Gastroesophageal sphincter (tissue), 4 donors: ENCODE data around the gene C12orf56. TPM values are rescaled to one million over a fixed set of nuclear protein-coding genes. Genes with fewer than 3 reads are reported as not detected.

Experiments
- ATAC-seq: fragments of 150-250 bp; one replicate; pipeline ENCODE4 v1.9.1; 2016; ENCODE audit warnings: mild to moderate bottlenecking, moderate library complexity
- H3K27ac ChIP-seq, 4 donors: fragments of 200-600 bp; sonication (generic) in 3 of 4; 1 replicate in 3 of 4; 2 replicates in 1 of 4; pipeline ENCODE4 v1.5.1; 2016 to 2019
- H3K27me3 ChIP-seq: fragments of 200-600 bp; sonication (generic); one replicate; pipeline ENCODE4 v1.5.1; 2019
- H3K36me3 ChIP-seq, 2 donors: fragments of 200-600 bp; sonication (generic); one replicate each; pipeline ENCODE4 v1.5.1; 2019; ENCODE audit warnings: control low read depth in 1 of 2
- H3K4me1 ChIP-seq, 3 donors: fragments of 200-600 bp; sonication (generic); 1 replicate in 2 of 3; 2 replicates in 1 of 3; pipeline ENCODE4 v1.5.1; 2016 to 2019; ENCODE audit warnings: control low read depth in 2 of 3
- H3K4me3 ChIP-seq, 2 donors: fragments of 200-600 bp; sonication (generic); one replicate each; pipeline ENCODE4 v1.5.1; 2019; ENCODE audit warnings: mild to moderate bottlenecking in 1 of 2, moderate library complexity in 1 of 2
- H3K9me3 ChIP-seq, 3 donors: fragments of 200-600 bp; sonication (generic); one replicate each; pipeline ENCODE4 v1.5.1; 2017 to 2019; ENCODE audit warnings: control low read depth in 2 of 3
- EP300 ChIP-seq: sonication (generic); formaldehyde crosslinking; IDR thresholded peaks from one replicate; pipeline ENCODE4 v1.6.1; 2017; ENCODE audit warnings: antibody characterized with exemption, mild to moderate bottlenecking
- POLR2A ChIP-seq, 2 donors: fragments of 450-650 bp; IDR thresholded peaks; one replicate each; pipeline ENCODE4 v1.6.1; 2017; ENCODE audit warnings: antibody characterized with exemption in 2 of 2, mild to moderate bottlenecking in 2 of 2, moderate library complexity in 1 of 2
- POLR2AphosphoS5 ChIP-seq: sonication (generic); formaldehyde crosslinking; IDR thresholded peaks from one replicate; pipeline ENCODE4 v1.6.1; 2017; ENCODE audit warnings: antibody characterized with exemption
- WGBS, 2 donors: methylation state at CpG; one replicate each; pipeline ENCODE4 v1.1.5; 2018; ENCODE audit warnings: low coverage in 1 of 2; 5-methylcytosine and 5-hydroxymethylcytosine counted together
- total RNA-seq, 4 donors: library from RNA; depleted of rRNA; stranded (reverse); fragments of >200 nt; gene quantifications; one replicate each; pipeline ENCODE4 v1.1.0, GENCODE V29; 2016
- TF ChIP-seq, protein P1 (sequence below), 4 experiments: fragments of 200-600 bp in 2 of 4; fragments of 450-650 bp in 2 of 4; sonication (generic) in 1 of 4; IDR thresholded peaks; one replicate each; pipeline ENCODE4 v1.5.1; 2017 to 2019; ENCODE audit warnings: antibody characterized with exemption in 4 of 4, mild to moderate bottlenecking in 2 of 4, moderate library complexity in 2 of 4

The C12orf56 gene
- total RNA-seq, 4 donors from 2014 or later, result not detected

DNA sequence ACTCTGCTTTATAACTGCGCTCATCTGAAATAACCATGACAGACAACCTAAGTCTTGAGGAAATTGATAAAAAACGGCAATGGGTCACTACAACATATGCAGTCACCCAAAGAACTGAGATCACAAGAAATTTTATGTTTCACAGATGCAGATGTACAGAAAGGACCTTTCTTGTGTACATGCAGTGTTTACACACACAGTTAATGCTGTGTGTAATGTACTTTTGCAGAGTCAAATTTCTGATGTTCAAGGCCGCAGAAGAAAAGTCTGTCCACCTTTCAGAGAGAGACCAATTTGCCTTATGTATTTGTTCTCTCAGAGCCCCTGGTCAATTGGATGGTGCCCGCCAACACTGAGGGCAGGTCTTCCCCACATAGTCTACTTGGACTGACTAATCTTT lies 38.4 kb upstream of the C12orf56 start:
- no peak overlapping the region for H3K4me3 ChIP-seq
- no peaks in the 10 kb centered on the region for H3K4me1 ChIP-seq
- no peak for ATAC-seq
- WGBS, 2 donors, result 88 to 92% methylated on average over 4 of the region's 4 CpGs
- peaks cover 4 to 100% of the 10 kb centered on the region in 2 donors for H3K36me3 ChIP-seq
- no peak for TF ChIP-seq EP300
- no peak for TF ChIP-seq POLR2AphosphoS5
- TF ChIP-seq, protein P1, sequence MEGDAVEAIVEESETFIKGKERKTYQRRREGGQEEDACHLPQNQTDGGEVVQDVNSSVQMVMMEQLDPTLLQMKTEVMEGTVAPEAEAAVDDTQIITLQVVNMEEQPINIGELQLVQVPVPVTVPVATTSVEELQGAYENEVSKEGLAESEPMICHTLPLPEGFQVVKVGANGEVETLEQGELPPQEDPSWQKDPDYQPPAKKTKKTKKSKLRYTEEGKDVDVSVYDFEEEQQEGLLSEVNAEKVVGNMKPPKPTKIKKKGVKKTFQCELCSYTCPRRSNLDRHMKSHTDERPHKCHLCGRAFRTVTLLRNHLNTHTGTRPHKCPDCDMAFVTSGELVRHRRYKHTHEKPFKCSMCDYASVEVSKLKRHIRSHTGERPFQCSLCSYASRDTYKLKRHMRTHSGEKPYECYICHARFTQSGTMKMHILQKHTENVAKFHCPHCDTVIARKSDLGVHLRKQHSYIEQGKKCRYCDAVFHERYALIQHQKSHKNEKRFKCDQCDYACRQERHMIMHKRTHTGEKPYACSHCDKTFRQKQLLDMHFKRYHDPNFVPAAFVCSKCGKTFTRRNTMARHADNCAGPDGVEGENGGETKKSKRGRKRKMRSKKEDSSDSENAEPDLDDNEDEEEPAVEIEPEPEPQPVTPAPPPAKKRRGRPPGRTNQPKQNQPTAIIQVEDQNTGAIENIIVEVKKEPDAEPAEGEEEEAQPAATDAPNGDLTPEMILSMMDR (IDR thresholded peaks at IDR 0.05), result no peak
- TF ChIP-seq POLR2A (IDR thresholded peaks at IDR 0.05), result no peak
- no peak overlapping the region for H3K27ac ChIP-seq
- H3K27me3 ChIP-seq, result no peaks in the 10 kb centered on the region
- H3K9me3 ChIP-seq, result no peaks in the 10 kb centered on the region

DNA sequence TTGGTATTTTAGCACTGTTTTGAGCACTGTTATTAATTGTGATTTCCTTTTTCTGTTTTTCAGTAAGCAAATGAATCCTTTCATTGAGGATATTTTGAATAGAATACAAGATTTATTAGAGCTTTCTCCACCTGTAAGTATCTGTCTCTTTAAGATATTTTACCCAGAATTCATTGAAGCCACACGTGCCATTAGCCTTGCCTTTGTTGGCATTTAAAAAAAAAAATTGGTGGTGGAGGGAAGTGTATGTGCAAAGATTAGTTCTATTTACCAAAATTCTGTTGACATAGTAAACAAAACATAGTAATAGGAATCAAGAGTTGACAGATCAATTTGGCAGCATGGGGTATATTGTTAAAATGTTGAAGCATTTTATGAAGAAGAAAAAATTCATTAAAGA lies 37.4 kb upstream of the C12orf56 start:
- WGBS, 2 donors, result 13 to 33% methylated on average over 1 of the region's 1 CpG
- peaks cover 2 to 100% of the 10 kb centered on the region in 2 donors for H3K36me3 ChIP-seq

DNA sequence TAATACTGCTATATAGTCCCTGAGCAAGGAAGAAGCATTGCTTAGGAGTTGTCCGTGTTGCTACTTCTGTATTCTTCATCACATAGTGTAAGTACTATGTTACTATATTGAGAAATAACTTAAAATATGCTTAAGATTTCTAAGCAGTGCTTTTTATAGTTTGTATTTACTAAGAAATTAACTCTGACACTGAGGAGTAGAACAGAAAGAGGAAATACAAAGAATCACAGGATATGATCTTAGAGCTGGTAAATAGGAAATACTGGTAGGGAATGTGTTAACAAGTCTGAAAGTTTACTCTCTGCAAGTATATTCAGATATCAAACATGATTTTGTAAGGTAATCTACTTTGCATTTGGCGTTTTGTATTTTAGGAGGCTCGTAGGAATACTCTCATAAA lies 29.1 kb upstream of the C12orf56 start:
- 73 to 89% methylated on average over 3 of the region's 3 CpGs for WGBS, 2 donors
- H3K9me3 ChIP-seq, result no peaks in the 10 kb centered on the region
- H3K27ac ChIP-seq, result no peak overlapping the region
- H3K27me3 ChIP-seq, result no peaks in the 10 kb centered on the region
- ATAC-seq, result no peak
- H3K36me3 ChIP-seq, result peaks cover 3 to 100% of the 10 kb centered on the region in 2 donors
- TF ChIP-seq, protein P1 (IDR thresholded peaks at IDR 0.05), result no peak
- TF ChIP-seq POLR2AphosphoS5, result no peak
- TF ChIP-seq POLR2A (IDR thresholded peaks at IDR 0.05), result no peak
- no peak for TF ChIP-seq EP300
- H3K4me3 ChIP-seq, result no peak overlapping the region
- H3K4me1 ChIP-seq, result no peaks in the 10 kb centered on the region

More for the DNA sequence above, 37.4 kb upstream of the C12orf56 start:
- TF ChIP-seq POLR2AphosphoS5 (no peak), EP300 (no peak), POLR2A (IDR thresholded peaks at IDR 0.05) (no peak)
- TF ChIP-seq, protein P1 (IDR thresholded peaks at IDR 0.05), result no peak
- H3K4me1 ChIP-seq, result no peaks in the 10 kb centered on the region
- H3K27ac ChIP-seq, result no peak overlapping the region
- H3K9me3 ChIP-seq, result no peaks in the 10 kb centered on the region
- H3K4me3 ChIP-seq, result no peak overlapping the region
- H3K27me3 ChIP-seq, result no peaks in the 10 kb centered on the region
- ATAC-seq, result no peak

DNA sequence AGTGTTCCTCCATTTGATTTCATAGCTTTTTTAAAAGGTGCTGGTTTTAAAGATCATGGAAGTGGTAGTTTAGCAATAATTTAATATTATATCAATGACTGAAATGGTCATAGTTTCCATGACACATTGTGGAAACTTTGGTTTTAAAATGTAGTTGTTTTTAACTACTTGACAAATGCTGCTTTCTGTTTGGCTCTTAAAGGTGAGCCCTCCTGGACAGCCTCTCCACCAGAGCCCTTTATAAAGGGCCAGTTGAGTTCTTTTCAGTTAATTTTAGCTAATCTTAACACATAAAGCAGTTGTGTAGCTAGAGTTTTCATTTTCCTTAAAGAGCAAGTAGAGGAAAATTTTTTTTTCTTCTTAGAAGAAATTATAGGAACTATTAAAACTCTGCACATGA lies 27.7 kb upstream of the C12orf56 start:
- H3K36me3 ChIP-seq, result peaks cover 3 to 100% of the 10 kb centered on the region in 2 donors

DNA sequence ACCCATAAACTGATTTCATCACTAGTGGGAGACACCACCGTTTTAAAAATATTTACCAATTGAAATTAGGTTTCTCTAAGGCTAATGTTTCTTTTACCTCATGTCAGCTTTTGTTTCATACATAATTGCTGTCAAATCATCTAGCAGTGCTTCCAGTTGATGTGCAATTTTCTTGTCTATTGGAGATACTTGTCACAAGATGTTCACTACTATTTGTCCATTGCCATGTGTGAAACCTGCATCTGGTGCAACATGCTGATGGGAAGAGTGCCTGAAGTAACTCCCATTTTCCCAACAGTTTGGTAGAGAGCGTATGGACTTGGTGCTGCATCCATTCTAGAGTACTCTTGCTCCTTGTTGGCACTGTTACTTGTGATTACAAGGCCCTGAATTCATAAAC lies 23.3 kb upstream of the C12orf56 start:
- Histone ChIP-seq H3K36me3 (peaks cover 0 to 88% of the 10 kb centered on the region in 2 donors), H3K27me3 (no peaks in the 10 kb centered on the region), H3K4me1 (no peaks in the 10 kb centered on the region), H3K9me3 (no peaks in the 10 kb centered on the region), H3K27ac (no peak overlapping the region), H3K4me3 (no peak overlapping the region)
- 63 to 73% methylated on average over 2 of the region's 2 CpGs for WGBS, 2 donors
- TF ChIP-seq EP300, result no peak
- TF ChIP-seq, protein P1 (IDR thresholded peaks at IDR 0.05), result no peak
- TF ChIP-seq POLR2A (IDR thresholded peaks at IDR 0.05), result no peak
- no peak for TF ChIP-seq POLR2AphosphoS5
- ATAC-seq, result no peak

More for the DNA sequence above, 27.7 kb upstream of the C12orf56 start:
- no peaks in the 10 kb centered on the region for H3K27me3 ChIP-seq
- no peak for ATAC-seq
- TF ChIP-seq, protein P1 (IDR thresholded peaks at IDR 0.05), result no peak
- TF ChIP-seq EP300 (no peak), POLR2AphosphoS5 (no peak), POLR2A (IDR thresholded peaks at IDR 0.05) (no peak)
- H3K27ac ChIP-seq, result no peak overlapping the region
- no peaks in the 10 kb centered on the region for H3K9me3 ChIP-seq
- no peak overlapping the region for H3K4me3 ChIP-seq
- H3K4me1 ChIP-seq, result no peaks in the 10 kb centered on the region
